Naive thymus-derived CD8-positive, alpha-beta T cell (primary cell): ENCODE data around the gene ZNF615. TPM values are rescaled to one million over a fixed set of nuclear protein-coding genes. Genes with fewer than 3 reads are reported as not detected.

Experiments used
- polyA plus RNA-seq, 3 donors: library from polyadenylated mRNA; unstranded; fragments of 300-500 nt; fragmentation: Illumina TruSeq; gene quantifications; one replicate each; pipeline ENCODE4 v1.2.3, GENCODE V29; 2021
- total RNA-seq, 8 experiments: library from RNA in 2 of 8; stranded (reverse) in 2 of 8; gene quantifications; one replicate each; pipeline ENCODE4 v1.2.3 and lab custom pipeline; 2021 to 2026

ZNF615 gene
- total and polyA plus RNA-seq, 5 experiments from 2014 or later: 4.9 to 20.6 (median 9.2) TPM

Other genes starting within 250 kb of the ZNF615 start
- not detected for gene FPR2, start 247.0 kb downstream of the ZNF615 start, total RNA-seq
- gene FPR2, start 247.0 kb downstream of the ZNF615 start, polyA plus RNA-seq: not detected
- gene FPR3, start 213.1 kb downstream of the ZNF615 start, total RNA-seq: 1 to 10 TPM; 1.3 to 1.4 TPM
- gene FPR3, start 213.1 kb downstream of the ZNF615 start, polyA plus RNA-seq: not detected
- 10 to 100 TPM; 31.7 to 34.0 TPM for gene ZNF577, start 120.3 kb downstream of the ZNF615 start, total RNA-seq
- 1 to 10 TPM in 2 of 3 donors, under 1 TPM in 1; 0.83 to 3.6 (median 2.7) TPM for gene ZNF577, start 120.3 kb downstream of the ZNF615 start, polyA plus RNA-seq
- gene ZNF649, start 103.2 kb downstream of the ZNF615 start, total RNA-seq: 10 to 100 TPM; 39.1 to 40.5 TPM
- gene ZNF649, start 103.2 kb downstream of the ZNF615 start, polyA plus RNA-seq: 1 to 10 TPM; 5.1 to 7.0 (median 6.0) TPM
- 1 to 10 TPM; 6.2 to 8.0 TPM for gene ZNF613, start 80.7 kb downstream of the ZNF615 start, total RNA-seq
- 1 to 10 TPM; 2.3 to 4.5 (median 2.7) TPM for gene ZNF613, start 80.7 kb downstream of the ZNF615 start, polyA plus RNA-seq
- 10 to 100 TPM; 39.4 to 45.4 TPM for gene ZNF350, start 21.4 kb downstream of the ZNF615 start, total RNA-seq
- 10 to 100 TPM; 13.2 to 17.0 (median 14.3) TPM for gene ZNF350, start 21.4 kb downstream of the ZNF615 start, polyA plus RNA-seq
- gene ZNF614, start 20.2 kb upstream of the ZNF615 start, total RNA-seq: 10 to 100 TPM; 13.4 to 13.8 TPM
- 1 to 10 TPM; 1.8 to 8.5 (median 3.1) TPM for gene ZNF614, start 20.2 kb upstream of the ZNF615 start, polyA plus RNA-seq
- 10 to 100 TPM; 25.3 to 25.7 TPM for gene ZNF432, start 40.6 kb upstream of the ZNF615 start, total RNA-seq
- gene ZNF432, start 40.6 kb upstream of the ZNF615 start, polyA plus RNA-seq: 1 to 10 TPM; 2.7 to 4.2 (median 3.2) TPM
- 10 to 100 TPM; 39.4 to 46.1 TPM for gene ZNF841, start 87.6 kb upstream of the ZNF615 start, total RNA-seq
- gene ZNF841, start 87.6 kb upstream of the ZNF615 start, polyA plus RNA-seq: 1 to 10 TPM; 1.2 to 5.0 (median 1.5) TPM
- gene ZNF616, start 131.7 kb upstream of the ZNF615 start, total RNA-seq: 10 to 100 TPM; 15.5 to 16.7 TPM
- gene ZNF616, start 131.7 kb upstream of the ZNF615 start, polyA plus RNA-seq: 1 to 10 TPM; 2.3 to 6.7 (median 4.9) TPM
- 10 to 100 TPM; 45.7 to 46.6 TPM for gene ZNF836, start 163.4 kb upstream of the ZNF615 start, total RNA-seq
- gene ZNF836, start 163.4 kb upstream of the ZNF615 start, polyA plus RNA-seq: 10 to 100 TPM; 10.2 to 19.8 (median 12.8) TPM
- gene PPP2R1A, start 181.8 kb upstream of the ZNF615 start, total RNA-seq: 100 to 1,000 TPM; 184 TPM
- gene PPP2R1A, start 181.8 kb upstream of the ZNF615 start, polyA plus RNA-seq: 100 to 1,000 TPM; 148 to 174 (median 170) TPM